CD1c-positive myeloid dendritic cell (primary cell): Measurements from ENCODE around the gene DNAJC7.
A peak's percentile ranks its signal among the peaks of the same experiment; 100 is the strongest.
"Not testable (repeated sequence)": the region's sequence is repeated elsewhere in the genome, so short reads cannot be mapped to it uniquely, and the experiment has no call there.

ENCODE experiments used
- DNase-seq: peaks from one replicate; pipeline ENCODE4 v3.0.0-alpha.2; 2016; ENCODE audit errors: extremely low spot score

DNAJC7 gene

DNA sequence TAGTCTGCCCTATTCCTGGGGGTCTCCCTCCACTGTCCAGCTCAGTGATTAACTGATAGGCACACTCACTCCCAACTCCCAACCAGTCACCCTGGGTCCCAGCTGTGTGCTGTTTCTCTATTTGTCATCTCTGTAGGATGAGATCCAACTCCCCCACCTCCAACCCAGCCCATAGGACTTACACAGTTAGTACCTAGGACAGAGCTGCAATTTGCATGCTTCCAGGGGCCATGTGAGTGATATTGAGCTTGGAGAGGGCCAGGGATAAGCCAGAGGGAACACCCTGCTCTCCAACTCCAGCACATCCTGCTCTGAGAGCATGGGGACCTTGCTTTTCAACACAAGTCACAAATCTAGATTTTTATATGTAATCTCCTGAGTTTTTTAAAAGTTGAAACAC, 24.4 kb upstream of the DNAJC7 start:
- DNase-seq = no peak

DNA sequence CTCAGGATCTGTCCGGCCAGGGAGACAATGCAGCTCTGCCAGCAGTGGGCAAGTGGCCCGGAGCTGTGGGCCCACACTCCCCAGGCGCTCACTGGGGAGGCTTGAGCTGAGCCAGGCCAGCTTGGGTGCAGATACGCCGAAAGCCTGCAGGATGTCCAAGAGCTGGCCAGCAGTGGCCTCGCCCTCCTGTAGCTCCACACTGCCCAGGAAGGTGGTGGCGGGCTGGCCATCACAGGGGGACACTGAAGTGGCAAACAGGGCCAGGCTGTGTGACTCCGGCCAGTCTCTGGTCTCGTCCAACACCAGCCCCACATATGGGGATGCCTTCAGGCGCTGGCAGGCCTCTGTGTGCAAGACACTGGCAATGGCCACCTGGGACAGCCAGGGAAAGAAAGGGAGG, 23.6 kb upstream of the DNAJC7 start:
- DNase-seq = no peak

DNA sequence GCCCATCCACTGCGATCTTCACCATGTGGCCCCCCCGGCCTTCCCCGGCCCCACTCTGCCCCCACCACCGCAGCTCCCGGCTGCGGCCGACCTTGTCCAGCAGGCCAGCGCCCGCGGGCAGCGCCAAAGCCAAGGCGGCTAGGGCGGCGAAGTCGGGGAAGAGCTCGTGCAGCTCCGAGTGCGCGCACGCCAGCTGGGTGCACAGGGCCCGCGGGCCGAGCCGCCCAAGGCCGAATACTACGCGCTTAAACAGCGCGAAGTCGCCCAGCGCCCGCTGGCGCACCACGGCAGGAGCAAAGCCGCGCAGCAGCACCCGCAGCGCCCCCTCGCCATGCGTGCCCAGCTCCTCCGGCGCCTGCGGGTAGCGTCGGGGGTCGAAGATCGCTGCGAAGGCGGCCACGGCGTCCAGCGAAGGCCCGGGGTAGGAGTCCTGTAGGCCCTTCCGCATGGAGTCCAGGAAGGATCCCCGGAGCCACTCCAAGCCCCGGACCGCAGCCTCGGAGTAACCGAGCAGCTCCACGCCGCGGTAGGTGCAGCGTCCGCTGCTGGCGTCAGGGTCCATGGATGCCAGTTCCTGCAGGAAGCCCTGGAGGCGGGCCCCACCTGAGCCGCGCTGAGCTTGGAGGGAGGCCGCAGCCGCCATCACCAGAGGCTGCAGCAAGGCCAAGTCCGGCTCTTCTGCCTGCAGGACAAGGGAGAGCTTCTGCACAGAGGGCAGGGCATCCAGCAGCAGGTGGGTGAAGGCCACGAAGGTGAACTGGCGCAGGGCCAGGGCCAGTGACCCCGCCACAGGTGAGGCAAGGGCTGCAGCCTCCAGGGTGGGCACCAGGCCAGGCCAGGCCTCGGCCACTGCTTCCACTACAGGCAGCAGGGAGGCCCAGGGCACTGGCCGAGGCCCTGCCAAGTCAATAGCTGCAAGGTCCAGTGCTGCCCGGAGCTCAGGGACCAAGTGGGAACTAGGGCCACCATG, 22.8 kb upstream of the DNAJC7 start:
- no peak for DNase-seq

DNA sequence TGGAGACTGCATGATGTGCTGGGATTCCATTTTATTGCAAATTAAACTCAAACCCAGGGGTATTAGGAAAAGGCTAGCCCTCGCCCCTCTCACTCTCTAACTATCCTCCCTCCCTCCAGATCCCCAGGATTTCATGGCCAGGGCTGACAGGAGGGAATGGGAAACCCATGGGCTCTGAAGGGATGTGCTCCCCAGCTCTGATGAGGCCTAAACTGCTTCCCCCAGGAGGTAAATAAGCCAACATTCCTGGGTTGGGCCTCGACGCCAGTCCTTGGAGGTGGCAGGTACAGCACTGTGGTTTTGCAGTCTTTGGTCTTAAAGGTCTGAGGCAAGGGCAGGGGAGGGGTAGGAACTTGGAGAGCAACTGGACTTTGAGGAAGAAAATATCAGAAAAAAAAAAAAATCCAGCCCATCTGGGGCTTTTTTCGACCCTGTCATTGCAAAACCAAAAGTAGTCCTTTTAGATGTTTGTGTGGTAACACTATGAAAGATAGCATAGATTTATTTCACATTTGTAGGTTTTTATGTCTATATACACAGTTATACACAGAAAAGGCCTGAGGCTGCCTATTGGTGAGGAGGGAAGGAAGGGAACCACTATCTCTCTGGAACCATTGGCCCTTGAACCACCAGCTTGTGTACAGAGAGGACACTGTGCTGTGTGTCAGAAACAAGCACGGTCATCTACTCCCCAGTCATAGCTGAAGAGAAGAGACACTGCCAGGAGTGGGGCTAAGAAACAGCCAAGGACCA, 21.2 kb upstream of the DNAJC7 start:
- no peak for DNase-seq

DNA sequence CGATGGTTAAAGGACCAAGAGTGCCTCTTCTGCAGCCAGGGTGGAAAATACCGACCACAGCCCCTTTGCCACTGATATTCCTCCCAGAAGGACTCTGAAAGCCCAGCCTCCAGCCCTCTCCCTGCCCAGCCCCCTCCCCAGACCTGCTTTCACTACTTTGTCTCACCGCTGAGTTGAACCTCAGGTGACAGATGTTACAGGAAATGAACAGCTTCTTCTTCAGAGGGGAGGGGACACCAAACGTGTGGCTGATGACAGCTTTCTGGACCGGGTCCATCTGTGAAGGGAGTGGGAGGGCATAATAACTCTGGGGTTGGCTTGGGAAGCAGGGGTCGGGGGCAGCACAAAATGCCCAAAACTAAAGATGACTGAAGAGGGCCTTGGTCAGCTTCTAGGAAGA, 16.8 kb upstream of the DNAJC7 start:
- DNase-seq = no peak

DNA sequence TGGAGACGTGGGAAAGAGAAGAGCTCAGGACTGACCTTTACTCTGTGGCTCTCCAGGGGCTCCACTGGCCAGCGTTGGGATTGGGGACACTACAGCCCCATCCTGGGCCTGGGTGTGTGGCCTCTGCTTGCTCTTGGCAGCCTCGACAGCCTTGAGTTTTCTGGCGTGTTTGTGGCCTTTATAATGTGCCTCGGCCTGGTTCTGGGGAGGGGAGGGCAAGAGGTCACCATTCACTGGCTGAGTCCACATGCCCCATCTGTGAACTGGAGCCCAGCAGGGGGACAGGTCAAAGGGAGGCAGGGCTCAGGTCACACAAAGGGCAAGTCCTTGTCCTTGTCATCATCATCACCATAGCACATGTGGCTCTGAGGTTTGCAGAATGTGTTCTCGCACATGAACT, 14.3 kb upstream of the DNAJC7 start:
- no peak for DNase-seq

DNA sequence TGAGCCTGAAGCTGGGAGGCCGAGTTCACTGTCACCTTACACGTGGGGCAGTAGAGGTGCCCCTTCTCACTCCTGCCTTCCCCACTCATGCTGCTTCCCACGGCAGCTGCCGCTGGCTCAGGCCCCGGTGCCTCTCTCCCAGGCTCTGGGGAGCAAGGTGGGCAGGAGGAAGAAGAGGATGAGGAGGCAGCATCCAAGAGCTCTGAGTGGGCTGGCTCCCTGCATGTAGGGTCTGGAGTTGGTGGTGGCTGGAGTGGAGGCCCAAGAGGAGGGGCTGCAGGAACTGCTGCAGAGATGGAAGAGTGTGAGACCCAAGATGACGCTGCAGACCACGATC, 11.5 kb upstream of the DNAJC7 start:
- no peak for DNase-seq

DNA sequence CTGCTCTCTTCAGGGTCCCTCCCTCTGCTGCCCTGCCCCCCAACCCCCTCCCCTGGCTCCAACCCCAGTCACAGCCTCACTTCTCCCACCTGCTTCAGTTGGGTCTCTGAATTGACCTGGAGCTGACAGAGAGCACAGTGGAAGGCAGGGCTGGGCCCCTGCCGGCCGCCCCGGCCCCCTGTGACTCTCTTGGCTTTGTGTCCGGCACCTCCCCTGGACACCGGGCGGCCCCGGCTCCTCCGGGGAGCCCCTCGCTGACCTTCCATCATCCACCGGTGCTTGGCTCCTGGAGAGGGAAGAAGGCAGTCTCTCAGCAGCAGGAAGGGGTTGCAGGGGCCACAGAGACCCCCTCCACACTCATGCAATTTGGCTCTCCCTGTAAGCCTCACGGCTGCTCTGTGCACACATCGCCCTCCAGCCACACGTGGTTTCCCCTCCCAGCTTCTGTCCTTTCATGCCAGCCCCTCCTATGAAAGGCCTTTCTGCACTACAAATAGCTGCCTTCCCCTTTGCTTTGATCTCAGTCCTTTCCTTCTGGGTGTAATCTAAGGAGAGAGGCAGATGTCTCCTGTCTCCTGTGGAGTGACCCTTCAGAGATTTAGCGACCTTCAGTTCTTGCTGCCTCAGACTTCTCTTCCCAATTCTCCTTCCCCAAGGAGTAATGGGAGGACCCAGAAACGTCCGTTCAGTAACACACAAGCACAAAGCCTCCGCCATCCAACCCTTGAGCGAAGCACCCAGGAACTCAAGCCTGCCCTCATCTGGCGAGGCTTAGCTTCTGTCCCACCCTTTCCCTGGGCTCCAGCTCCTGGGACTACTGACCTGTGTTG, 10.9 kb upstream of the DNAJC7 start:
- no peak for DNase-seq

DNA sequence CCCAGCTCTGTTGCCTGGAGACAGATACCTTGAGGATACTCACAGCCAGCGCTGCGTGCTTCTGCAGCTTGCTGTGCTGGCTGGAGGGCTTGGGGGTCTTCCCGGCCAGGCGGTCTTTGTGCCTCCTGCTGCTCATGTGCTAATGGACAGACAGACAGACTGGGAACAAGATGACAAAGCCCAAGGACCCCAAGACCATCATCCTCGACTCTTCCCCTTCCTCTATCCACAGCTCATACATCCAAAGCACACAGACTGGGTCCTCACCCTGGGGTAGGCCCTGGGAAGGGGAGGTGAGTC, 10.3 kb upstream of the DNAJC7 start:
- DNase-seq = no peak

DNA sequence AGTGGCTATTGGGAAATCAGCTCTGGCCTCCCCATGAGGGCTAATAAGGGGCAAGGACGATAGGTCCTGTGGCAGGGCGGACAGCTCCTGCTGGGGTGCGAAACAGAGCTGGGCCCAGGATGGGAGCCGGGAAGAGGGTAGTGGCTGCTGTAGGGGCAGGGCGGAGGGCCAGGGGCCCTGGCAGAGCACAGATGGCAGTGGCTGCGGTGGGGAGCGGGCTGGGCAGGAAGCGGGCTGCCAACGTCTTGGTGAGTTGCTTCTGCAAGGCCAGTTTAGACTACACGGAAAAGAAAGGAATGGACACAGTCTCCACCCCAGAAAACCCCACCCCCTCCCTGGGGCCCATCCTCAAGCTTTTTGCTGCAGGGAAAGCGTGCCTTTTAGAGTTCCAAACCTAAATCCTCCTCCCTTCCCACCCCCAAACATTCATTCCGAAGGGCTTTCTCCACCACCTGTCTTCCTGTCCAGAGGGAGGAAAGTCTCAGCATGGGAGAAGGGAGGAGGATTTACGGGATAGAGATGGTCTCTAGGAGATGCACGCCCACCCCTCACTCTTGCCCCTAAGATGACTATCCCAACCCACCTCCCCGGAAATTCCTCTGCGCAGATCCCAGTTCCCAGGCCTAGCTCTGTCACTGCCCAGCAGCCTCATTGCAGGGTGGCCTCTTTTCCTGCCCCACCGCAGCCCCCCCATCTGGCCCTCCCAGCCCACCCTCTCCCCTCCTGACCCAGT, 9.8 kb upstream of the DNAJC7 start:
- no peak for DNase-seq

DNA sequence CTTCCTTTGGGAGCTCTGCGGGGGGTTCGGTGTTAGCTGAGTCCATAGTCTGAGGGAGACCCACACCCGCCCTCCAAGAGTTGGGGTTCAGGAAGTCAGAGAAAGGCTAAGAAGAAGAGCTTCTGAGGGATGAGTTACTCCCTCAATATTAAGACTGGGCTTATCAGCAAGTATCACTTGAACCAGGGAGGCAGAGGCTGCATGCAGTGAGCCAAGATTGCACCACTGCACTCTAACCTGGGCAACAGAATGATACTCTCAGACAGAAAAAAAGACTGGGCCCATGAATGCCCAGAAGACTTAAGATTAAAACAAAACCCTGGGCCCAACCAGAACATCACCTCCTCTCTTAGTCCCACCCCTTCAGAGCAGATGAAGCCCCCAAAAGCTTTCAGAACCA, 8.7 kb upstream of the DNAJC7 start:
- DNase-seq = no peak

DNA sequence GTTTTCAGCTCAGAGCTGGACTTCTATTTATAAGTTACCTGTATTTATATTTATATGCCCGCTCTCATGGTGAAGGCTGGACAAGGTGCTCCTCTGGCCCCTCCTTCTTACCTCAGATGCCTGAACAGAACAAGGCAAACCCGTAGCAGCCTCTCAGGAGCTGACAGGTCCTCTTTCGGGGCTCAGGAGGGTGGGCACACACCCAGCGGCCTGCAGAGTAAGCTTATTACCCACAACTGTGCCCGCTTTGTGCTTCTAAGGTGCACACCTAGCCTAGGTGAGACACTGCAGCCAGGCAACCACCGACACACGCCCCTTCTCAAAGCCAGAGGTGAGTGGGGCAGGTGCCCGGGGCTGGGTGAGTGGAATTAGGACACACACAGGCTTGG, 7.9 kb upstream of the DNAJC7 start:
- DNase-seq = no peak

DNA sequence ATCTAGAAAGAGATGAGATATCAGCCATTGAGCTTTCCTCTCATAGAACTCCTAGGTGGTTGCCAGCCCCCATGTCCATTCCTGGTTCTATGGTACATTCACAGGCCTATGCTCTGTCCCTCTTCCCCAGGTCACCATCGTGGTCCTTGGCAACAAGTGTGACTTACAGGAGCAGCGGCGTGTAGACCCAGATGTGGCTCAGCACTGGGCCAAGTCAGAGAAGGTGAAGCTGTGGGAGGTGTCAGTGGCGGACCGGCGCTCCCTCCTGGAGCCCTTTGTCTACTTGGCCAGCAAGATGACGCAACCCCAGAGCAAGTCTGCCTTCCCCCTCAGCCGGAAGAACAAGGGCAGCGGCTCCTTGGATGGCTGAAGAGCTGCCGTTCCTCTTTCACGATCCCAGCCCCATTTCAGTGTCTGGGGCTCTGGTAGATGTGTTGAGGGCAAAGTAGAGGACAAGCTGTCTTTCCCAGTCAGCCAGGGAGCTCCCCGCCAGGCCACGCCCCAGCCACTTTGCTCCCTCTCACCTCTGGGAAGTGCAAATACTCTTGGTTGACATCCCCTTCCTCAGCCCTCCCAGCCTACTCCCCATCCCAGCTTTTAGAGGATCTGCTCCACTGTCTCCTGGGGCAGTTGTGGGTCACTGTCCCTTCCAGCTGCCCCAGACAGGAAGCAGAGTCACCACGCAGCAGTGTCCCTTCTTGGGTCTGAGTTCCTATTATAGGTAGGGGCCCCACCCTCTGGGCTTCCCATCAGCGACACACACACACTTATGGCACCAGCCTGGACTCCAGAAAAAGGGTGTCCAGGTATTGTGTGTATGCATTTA, 6.5 kb upstream of the DNAJC7 start:
- DNase-seq = peak; percentile 82

DNA sequence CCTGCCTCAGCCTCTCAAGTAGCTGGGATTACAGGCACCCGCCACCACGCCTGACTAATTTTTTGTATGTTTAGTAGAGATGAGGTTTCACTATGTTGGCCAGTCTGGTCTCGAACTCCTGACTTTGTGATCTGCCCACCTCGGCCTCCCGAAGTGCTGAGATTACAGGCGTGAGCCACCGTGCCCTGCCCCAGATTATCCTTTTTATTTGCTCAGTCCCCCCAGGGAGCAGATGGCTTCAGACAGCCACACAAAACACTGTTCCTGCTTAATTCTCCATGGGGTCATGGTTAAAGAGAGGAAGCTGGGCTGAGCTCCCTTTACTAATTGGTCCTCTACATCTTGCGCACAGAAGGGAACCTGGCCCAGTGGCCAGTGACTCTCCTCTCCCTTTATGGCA, 3.6 kb upstream of the DNAJC7 start:
- peak; percentile 11 for DNase-seq

DNA sequence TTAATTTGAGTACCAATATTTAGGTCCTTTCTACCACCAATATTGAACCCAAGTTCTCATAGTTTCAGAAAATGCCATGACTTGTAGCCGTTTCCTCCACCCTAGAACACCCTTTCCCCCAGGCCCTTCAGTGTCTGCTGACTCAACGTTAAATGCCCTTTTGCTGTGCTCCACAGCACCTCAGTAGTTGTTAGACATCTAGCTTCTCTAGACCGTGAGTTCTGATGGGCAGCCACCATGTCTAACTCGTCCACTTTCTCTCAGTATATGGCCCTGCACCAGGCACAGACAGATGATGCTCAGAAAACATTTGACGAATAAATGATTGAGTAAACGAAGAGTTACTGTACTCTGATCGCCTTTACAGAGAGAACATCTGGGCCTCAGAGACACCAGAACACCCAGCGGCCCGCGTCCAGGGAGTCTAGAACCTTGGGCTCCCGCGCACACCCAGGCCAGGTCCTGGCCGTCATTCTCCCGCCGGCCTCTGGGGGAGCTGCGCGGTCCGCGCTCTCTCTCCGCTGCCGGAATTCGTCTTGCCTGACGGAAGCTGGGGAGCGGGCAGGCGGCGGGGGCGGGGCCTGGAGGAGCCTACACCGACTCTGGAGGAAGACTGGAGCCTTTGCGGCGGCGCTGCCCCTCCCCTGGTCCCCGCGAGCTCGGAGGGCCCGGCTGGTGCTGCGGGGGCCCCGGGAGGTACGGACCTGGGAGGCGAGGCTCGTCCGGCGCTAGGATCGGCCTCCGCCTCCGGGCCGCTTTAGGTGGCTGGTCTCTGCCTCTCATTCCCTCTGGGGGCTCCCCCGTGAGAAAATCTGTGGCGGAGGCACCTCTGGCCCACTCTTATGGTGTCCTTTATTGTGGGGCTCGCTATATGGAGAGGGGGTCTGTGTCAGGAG, 2.5 kb upstream of the DNAJC7 start, which contains the start of gene NKIRAS2:
Gene NKIRAS2 (plus strand): TSS at position 582 of the 896 bp plus-strand sequence. CDS start 1,488 bp downstream, outside the sequence.
- peak; percentile 96 for DNase-seq

DNA sequence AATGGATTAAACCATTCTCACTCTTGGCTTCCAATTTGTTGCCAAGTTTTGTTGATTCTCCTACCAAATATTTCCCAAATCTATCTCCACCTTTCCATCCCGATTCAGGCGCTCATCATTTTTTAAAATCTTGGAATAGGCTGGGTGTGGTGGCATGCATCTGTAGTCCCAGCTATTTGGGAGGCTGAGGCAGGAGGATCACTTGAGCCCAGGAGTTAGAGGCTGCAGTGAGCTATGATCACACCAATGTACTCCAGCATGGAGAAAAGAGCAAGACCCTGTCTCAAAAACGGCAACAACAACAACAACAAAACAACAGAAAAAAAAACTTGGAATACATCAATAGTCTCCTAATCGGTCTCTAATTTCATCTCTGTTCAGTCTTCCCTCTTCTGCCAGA, 1.7 kb upstream of the DNAJC7 start:
- no peak for DNase-seq

DNA sequence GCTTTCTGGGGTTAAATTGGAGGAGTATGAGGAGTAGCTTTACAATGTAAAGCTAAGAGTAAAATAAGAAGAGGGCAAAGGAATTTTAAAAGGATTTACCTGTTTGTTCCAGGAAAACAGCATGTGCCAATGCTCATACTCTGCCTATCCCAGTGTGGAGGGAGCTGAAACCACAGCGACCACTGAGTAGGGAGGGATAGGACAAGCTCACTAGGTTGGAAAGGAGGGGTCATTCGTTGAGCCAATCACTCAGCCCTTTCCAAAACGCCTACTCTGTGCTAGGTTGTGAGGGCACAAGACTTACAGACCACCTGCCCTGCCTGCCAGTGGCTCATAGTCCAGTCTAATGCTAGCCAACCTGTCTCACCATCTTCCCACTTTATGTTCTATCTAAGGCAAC, 1.1 kb upstream of the DNAJC7 start:
- no peak for DNase-seq

DNA sequence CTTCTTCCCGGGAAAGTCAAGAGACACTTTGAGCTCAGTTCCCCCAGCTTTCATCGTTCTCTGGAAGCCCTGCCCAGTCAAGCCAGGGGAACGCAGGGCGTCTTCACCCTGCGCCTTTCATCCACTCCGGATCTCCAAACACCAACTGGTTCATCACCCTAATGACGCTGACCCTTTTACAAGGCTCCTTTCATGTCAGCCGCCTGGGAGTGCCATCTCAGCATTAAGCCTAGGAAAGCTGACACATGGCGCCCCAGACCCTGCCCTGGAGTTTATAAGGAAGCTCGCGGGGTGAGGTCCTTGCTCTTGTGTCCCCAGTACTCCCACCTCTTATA, 594 bp upstream of the DNAJC7 start:
- DNase-seq = peak; percentile 61

DNA sequence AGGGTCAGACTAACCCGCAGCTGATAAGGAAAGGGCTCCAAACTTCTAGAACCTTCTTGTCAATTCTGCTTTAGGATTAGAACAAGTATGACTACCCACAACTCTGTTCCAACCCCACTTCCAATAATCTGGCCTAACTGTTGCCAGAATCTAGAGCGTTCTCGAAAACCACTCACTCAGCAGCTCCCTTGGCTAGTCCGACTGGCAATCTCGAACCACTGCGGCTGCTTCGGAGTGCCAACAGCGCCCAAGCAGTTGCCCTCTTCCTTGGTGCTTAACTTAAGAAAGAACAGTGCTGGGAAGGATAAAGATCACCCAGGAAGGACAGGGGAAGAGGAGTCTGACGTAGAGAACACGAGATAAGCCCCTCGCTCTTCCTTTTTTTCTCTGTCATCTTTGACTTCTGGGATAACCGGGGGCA, 818 bp downstream of the DNAJC7 start:
- DNase-seq = peak; percentile 56

DNA sequence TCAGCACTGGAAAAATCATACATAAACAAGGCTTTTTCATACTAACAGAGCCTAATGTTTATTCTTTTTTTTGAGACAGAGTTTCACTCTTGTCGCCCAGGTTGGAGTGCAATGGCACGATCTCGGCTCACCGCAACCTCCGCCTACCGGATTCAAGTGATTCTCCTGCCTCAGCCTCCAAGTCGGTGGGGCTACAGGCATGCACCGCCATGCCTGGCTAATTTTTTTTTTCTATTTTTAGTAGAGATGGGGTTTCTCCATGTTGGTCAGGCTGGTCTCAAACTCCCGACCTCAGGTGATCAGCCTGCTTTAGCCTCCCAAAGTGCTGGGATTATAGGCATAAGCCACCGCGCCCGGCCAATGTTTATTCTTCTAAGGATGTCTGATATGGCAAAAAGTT, 3.5 kb downstream of the DNAJC7 start:
- DNase-seq = not testable (repeated sequence)
